GM19328 (cell line): ENCODE results near the gene PPP1R13B.

Experiments
- ATAC-seq: cut with Tn5 transposase; IDR thresholded peaks from one replicate; pipeline ENCODE4 v1.9.1; 2021; ENCODE audit warnings: mild to moderate bottlenecking, moderate library complexity; ENCODE audit not compliant: unreplicated experiment

The PPP1R13B gene

GRCh38 chr14:103732868-103733620, 114.3 kb downstream of the PPP1R13B start:
- ATAC-seq, result no peak

DNA sequence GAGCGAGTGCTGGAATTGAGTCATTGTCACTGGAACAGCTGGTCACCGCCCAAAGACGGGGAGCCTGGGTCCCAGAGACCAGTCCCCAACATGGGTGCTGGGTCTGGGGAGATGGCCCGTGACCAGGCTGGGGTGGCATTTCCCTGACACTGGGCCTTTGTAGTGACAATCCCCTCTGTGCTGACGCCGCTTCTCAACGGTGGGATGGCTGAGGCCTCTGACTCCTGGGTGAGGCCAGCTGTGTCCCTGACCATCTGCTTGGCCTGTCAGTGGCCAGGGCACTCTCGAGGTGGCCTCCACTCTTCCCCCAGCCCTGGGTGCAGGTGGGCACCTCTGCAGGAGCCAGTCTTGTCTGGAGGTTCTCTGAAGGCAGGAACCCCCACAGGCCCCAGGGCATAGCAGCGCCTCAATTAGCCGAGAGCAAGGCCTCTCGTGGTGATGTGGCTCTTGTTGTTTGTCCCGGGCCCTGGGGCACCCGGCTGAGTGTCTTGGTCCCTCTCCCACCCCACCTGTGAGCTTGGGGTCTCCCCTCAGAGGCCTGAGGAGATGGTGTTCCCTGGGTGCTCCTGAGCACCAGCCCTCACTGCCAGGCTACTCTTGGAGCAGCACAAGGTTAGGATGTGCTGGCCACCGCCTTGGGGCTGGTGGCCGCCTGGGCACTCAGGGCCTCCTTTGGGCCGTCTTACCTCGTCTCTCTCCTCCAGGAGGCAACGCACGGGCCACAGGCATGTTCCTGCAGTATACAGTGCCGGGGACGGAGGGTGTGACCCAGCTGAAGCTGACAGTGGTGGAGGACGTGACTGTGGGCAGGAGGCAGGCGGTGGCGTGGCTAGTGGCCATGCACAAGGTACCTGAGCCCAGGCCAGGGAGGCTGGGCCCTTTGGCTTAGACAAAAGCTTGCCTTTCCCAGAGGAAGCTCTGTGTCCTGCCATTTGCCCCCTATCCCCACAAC, 115.2 kb downstream of the PPP1R13B start:
- ATAC-seq, result no peak

GRCh38 chr14:103731481-103731880, 115.9 kb downstream of the PPP1R13B start:
- ATAC-seq, result no peak

- ATAC-seq, result no peak
Observed at GRCh38 chr14:103730490-103731035, 116.8 kb downstream of the PPP1R13B start.

GRCh38 chr14:103729496-103730448, 117.6 kb downstream of the PPP1R13B start:
- ATAC-seq, result no peak

GRCh38 chr14:103728721-103729120, 118.7 kb downstream of the PPP1R13B start:
- no peak for ATAC-seq

GRCh38 chr14:103728141-103728540, 119.2 kb downstream of the PPP1R13B start:
- ATAC-seq, result no peak

- ATAC-seq, result no peak
Observed at GRCh38 chr14:103727313-103727980, 119.9 kb downstream of the PPP1R13B start.

- ATAC-seq, result no peak
Observed at GRCh38 chr14:103726474-103726873, 120.9 kb downstream of the PPP1R13B start.

GRCh38 chr14:103725739-103726395, 121.5 kb downstream of the PPP1R13B start:
- ATAC-seq, result no peak

DNA sequence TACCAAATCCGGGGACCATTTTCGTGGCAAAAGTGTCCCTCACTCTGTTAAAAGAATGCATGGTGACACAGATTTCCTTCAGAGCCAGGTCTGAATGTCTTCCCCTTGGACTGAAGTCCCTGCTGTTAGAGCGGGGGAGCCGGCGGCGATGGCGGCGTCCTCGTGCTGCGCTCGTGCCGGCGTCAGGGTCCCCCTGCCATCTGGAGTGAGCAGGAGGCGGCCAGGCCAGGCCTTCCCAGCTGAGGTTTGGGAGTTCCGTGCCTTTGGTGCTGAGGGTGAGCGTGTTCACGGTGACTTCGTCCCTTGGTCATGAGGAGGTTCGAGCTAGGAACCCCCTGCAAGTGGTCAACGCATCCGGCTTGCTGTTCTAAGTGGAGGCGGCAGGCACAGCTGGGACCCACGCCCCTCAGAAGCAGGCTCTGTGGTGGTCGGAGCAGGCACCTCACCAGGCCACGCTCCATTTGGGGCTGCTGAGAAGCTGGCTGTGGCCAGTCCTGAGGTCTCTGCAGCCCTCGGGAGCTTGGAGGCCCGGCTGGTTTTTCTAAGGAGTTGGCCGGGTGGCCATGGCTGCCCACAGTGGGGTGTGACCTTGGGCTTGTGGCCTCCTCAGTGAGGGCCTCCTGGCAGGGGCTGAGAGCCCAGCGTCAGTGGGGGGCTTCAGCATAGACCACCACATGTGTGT, 122.2 kb downstream of the PPP1R13B start:
- ATAC-seq, result no peak

DNA sequence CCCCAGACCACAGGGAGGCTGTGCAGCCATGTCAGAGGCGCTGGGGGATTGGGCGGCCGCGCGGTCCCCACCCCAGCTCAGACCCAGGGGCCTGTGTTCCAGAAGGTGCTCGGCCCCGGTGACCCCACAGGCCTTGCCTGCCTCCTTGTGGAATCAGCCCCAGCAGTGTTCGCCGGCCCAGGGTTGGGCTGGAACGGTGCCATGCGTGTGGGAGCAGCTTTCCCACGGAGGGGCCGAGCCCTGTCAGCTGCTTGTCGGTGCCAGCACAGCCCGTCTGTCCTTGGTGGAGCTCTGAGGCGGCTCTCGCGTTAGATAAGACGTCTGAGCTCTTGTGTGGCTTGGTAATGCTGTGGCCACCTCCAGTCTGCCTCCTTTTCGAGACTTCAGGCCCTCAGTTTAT, 123.3 kb downstream of the PPP1R13B start:
- no peak for ATAC-seq

DNA sequence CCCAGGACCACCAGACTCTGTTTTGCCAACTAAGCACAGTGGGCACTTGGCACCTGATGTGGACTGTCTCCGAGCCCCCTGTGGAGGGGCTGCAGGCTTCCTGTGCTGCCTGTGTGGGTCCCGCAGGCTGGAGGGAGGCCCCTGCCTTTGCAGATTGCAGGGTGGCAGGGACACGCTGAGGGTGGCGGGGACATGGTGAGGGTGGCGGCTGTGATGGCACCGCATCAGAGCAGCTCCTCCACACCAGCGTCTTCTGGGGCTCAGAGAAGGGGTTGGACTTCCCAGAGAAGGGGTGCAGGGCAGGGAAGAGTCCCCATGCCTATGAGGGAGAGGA, 123.7 kb downstream of the PPP1R13B start:
- ATAC-seq, result no peak

- no peak for ATAC-seq
Observed at GRCh38 chr14:103721334-103722120, 125.8 kb downstream of the PPP1R13B start.

DNA sequence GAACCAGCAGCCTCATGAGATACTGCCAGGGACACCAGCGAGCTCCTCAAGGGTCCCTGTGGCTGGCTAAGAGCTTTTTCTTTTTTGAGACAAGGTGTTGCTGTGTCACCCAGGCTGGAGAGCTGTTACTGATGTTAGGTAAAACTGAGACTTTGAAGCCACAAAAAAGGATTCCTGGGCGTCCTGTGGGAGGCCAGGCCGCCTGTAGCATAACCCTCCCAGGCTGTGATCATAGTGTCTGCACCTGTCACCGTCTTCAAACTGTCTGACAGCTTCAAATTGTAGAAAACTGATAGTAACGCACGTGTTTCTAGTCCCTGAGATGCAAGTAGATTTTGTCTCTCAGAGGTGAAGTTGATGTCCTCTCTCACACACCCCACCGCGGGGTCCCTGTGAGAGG, 127.6 kb downstream of the PPP1R13B start:
- no peak for ATAC-seq

DNA sequence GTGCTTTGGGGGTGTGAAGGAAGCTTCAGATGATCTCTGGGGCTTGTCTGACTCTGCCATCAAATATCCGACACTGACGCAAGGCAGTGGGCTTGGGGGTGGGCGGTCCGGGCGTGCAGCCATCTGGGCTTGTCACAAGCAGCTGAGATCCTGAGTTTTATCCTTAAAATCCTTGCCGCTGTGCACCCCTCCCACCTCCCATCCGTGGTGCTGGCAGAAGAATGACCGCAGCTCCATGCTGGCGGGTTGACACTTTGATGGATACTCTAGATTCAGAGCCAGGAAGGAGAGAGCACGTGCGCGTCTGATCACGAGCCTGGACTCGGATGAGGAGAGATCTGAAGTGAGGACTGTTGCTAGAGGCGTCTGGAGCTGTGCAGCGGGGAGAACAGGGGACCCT, 128.8 kb downstream of the PPP1R13B start:
- ATAC-seq, result no peak

- no peak for ATAC-seq
Observed at GRCh38 chr14:103716899-103717411, 130.4 kb downstream of the PPP1R13B start.
